ENCODE results near the gene ZNF18.

ZNF18 gene

DNA sequence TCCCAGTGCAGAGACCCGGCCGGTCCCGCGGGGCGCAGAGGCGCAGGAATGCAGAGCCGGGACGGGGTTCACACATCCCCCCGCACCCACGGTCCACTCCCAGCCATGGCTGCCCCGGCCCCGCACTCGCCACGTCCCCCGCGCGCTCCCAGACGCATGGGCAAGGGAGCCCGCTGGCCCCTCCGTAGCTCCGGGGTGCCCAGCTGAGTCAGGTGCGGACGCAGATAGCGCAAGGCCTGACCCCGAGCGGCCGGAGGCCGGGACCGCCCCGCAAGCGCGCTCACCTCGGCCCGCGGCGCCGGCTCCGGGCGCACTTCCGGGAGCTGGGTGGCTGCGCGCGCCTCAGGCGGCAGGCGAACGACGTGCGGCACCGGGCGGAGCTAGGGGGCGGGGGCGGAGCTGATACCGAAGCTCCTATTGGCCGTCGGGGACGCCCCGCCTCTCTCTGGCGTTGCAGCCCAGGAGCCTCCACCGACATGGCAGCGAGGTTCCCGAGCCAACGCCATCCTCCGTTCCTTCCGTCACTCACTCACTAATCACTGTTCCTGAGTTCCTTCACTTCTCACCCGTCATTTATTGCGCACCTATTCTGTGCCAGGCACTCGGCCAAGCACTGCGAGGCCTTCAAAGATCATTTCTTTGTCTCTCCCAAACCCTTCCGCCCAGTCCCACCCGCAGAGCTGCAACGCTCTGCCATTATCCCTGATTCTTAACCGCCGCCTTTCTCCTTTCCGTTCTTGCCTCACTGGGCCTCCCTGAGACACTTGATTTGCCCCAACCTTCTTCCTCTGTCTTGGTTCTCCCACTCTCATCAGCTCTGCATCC is at the start of gene ZNF18:
ZNF18 (minus strand) TSS at position 329 of the 825 bp plus-strand sequence. CDS start 4,646 bp downstream, outside the sequence.
- peak; percentile 63 for DNase-seq

- no peak for DNase-seq
Observed at GRCh38 chr17:12046786-12047185, 49.5 kb upstream of the ZNF18 start.

DNA sequence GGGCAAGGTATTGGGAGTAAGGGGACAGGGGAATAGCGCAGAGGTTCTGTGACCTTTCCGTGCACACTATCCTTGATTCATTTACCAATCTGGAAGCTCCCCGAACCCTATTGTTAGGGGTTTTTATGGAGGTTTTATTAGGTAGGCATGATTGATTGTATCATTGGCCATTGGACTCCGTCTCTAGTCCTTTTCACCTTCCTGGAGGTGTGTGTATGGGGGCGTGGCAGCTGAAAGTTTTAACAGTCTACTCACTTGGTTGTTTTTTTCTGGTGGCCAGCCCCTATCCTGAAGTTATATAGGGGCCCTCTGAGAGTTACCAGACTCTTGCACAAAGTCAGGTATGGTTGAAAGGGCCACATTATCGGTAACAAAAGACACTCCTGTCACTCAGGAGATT is 46.4 kb upstream of the ZNF18 start:
- DNase-seq = no peak

DNA sequence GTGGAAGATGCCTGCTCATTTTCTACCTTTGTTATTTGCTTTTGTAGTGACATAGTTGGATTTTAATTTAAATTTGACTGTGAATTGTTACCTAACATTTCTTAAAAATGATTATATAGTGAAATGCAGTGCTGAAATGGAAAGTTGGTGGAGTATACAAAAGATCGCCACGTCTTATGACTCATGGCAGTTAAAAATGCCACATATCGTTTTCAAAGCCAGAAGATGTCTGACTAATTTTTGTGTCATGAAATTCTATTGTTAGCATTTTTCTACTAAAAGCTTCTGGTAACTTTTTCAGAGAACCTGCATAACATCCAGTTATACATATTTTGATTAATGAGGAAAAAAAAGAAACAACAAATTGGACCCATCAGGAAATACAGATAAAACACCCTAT is 44.0 kb upstream of the ZNF18 start:
- DNase-seq = no peak

DNA sequence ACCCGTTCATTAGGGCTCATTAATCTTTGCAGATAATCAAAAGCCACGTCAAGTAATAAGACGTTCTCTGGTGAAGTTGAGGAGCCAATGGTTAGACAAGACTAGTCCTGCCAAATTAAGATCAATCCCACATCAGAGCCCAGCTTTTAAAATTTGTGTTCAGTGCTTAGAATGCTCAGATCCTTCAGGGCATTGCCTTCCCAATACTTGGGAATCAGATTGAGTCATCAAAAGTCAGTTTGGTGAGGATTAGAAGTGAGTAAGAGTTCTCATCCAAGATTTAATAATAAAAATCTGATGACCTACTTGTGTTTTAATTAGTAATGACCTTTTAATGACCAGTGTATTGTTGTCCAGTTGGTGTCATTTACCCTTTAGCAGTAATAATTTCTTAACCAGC is 43.2 kb upstream of the ZNF18 start:
- DNase-seq = no peak

GRCh38 chr17:12037970-12038369 is 40.7 kb upstream of the ZNF18 start:
- DNase-seq = no peak

DNA sequence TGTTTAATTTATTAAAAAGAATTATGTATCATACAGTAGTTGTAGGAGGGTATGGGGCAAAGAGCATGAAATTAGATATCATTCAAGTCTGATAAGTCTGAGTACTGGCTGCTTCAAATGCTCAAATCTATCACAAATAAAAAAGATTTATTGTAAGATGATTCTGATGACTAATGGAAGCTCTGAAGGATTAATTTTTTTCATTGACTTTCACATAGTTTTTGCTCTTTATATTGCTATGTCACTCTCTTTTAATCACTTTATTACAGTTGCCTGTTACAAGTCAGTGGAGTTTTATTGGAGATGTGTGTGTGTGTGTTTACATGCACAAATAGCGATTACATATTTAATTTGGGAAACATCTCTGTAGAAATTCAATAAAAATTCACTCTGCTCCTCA is 38.4 kb upstream of the ZNF18 start:
- no peak for DNase-seq

- no peak for DNase-seq
Observed at GRCh38 chr17:12034538-12034937, 37.3 kb upstream of the ZNF18 start.

DNA sequence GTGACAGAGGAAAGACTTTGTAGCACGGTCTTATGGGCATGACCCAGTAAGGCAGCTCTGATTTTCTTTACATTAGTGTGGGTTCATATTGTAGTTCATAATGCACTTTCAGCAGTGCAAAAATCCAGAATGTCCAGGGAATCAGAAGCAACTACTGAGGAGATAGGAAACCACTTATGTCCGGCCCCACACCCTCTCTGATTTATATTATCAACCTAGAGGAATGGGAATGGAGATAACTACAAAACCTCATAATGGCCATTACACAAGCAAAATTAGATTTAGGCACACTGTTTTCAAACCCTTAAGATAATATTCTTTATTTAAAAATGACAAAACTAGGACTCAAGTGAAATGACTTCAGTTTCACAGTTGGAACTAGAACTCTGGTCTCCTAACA is 31.3 kb upstream of the ZNF18 start:
- no peak for DNase-seq

GRCh38 chr17:12027658-12028057 is 30.4 kb upstream of the ZNF18 start:
- no peak for DNase-seq

GRCh38 chr17:12024327-12024726 is 27.1 kb upstream of the ZNF18 start:
- DNase-seq = no peak

DNA sequence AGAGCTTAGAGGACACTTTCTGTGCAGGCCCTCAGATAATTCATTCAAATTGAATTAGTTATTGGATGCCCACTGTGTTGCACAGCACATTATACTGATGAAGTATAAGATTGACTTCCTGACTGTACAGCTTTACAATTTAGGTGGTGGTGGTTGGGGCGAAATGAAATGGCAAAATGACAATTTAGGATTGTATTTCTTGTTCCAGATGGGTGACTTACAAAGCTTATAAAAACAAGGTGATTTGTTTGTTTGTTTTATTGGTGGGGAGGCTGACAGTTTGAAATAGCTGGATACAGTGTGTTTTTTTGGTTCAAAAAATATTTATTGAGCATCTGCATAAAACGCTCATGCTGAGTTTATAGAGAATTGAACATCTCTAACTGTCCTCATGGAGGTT is 25.0 kb upstream of the ZNF18 start:
- no peak for DNase-seq

GRCh38 chr17:12021623-12022140 is 24.4 kb upstream of the ZNF18 start:
- DNase-seq = no peak

- peak; percentile 30 for DNase-seq
Observed at GRCh38 chr17:12020642-12021622, 23.7 kb upstream of the ZNF18 start, which contains the start of gene MAP2K4. MAP2K4 (plus strand) TSS chr17:12020877; CDS start chr17:12020887, 10 bp downstream.

DNA sequence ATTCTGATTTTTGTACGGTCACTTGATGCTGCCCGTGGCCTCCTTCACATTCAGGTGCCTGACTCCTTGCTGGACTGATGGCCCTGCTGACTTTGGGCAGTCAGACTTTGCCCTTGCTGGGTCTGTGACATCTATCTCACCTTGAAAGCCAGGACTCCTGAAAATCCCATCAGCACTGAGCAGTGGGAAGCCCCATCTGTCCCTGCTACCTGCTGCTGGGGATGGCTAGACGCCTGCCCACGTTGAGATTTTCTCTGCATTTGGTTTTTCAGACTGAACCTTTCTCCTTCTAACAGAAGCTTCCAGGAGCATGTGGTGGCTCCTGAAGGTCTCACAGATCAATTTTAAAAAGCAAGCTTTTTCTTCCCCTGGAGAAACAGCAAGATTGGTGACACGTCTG is 10.2 kb upstream of the ZNF18 start:
- DNase-seq = no peak

GRCh38 chr17:11999696-12000095 is 2.4 kb upstream of the ZNF18 start:
- DNase-seq = no peak

- no peak for DNase-seq
Observed at GRCh38 chr17:11997972-11998233, 628 bp upstream of the ZNF18 start.

GRCh38 chr17:11996722-11997146 is 541 bp downstream of the ZNF18 start:
- DNase-seq = no peak

GRCh38 chr17:11991461-11991860 is 5.8 kb downstream of the ZNF18 start:
- no peak for DNase-seq

GRCh38 chr17:11990363-11990983 is 6.8 kb downstream of the ZNF18 start:
- no peak for DNase-seq

DNA sequence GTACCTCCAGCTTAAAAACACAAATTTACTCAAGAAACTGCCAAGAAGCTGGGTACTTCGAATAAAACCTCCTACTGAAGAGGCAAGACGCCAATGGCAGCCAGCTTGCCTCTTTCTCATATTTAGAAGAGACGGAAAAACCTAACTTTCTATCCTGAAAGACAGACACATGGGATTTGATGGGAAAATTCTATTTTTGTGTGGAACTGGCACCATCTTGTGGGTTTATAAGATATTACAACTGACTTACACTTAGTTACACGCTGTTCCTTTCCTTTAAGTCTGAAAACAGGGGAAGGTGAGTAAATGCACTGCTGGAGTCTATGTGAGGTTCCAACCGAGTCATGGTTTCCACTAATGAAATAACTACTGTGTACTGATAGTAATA is 10.3 kb downstream of the ZNF18 start:
- no peak for DNase-seq

DNA sequence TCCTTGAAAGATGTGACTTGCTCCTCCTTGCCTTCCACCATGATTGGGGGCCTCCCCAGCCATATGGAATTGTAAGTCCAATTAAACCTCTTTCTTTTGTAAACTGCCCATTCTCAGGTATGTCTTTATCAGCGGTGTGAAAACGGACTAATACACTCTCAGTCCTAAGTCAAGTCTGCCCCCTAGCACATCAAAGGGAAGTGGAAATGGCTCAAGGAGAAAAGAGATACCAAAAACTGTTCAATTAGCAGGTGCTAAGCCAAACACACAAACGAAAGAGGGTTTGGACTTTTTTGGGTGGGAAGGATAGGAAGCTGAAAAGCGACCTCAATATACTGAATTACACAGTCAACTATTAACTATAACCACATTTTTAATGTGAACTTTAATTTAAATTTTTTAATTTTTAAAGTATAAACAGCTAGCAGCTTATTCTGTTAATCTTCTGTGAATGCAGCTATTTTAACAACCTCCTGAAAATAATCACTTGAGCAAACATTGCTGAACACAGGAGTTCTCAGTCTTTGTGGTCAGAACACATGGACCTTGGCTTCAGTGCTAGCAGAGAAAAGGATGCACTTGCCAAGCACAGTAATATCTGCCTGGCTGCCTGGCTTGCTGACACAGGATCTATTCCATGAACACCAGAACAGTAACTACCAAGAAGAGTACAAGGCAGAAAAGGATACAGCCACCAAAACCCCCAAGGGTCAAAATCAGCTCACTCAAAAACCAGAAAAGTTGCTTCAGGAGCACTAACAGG is 10.9 kb downstream of the ZNF18 start:
- DNase-seq = no peak

DNA sequence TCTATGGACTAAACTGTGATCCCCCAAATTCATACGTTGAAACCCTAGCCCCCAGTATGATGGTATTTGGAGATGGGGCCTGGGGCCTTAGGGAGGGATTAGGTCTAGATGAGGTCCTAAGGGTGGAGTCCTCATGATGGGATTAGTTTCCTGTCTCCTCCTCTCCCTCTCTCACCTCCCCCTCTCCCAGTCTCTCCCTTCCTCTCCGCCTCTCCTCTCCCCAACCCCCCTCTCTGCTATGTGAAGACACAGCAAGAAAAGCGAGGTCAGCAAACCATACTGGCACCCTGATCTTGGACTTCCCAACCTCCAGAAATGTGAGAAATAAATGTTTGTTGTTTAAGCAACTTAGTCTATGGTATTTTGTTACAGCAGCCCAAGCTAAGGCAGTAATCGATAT is 15.4 kb downstream of the ZNF18 start:
- DNase-seq = no peak
